ENCODE results near the gene CACNB4.

Gene CACNB4

DNA sequence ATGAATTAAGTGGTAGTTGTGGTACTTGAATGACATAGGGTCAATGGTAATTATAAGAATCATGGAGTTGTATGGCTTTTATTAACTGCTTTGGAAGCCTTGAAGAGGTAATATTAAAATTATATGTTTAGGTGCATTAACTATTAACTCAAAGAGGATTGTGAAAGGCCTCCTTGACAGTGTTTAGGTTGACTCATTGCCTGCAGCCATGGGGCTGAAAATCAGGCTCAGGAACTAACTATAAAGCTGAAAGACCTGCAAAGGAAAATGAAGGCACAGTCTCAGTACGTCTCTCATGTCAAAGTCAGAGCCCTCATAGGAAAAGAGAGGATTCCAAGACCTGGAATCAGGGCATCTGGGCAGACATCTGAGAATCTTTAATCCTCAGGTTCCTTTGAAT is 31.0 kb downstream of the CACNB4 start:
- Histone ChIP-seq H3K9me3 (ENCODE audit: control insufficient read depth, insufficient read depth, low read depth, low read length) (no peaks in the 10 kb centered on the region), H3K4me1 (ENCODE audit: control insufficient read depth, insufficient read depth, low read length) (no peaks in the 10 kb centered on the region), H3K27ac (ENCODE audit: low read depth, low read length) (no peak overlapping the region), H3K4me3 (ENCODE audit: low read depth, low read length) (no peak overlapping the region), H3K36me3 (ENCODE audit: control insufficient read depth, insufficient read depth, low read length) (no peaks in the 10 kb centered on the region), H3K9ac (ENCODE audit: low read length) (no peak overlapping the region), H3K27me3 (ENCODE audit: control insufficient read depth, insufficient read depth, low read length) (no peaks in the 10 kb centered on the region)

DNA sequence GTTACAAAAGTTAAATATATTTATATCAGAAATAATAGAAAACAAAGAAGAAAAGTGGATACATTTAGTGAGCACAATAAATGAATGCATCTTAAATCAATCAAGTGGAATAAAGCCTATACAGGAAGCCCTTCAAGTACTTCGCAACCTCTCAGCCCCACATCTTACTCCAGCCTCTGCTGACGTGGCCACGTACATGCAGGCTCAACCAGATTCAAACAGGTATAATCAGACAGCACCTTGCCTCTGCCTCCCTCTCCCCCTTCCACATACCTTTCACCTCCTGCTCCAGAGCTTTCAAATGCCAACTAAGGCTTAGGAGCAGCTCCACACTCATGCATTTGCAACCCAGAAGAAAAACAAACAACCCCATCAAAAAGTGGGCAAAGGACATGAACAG is 32.9 kb downstream of the CACNB4 start:
- H3K27me3 ChIP-seq (ENCODE audit: control insufficient read depth, insufficient read depth, low read length), result no peaks in the 10 kb centered on the region
- no peaks in the 10 kb centered on the region for H3K4me1 ChIP-seq (ENCODE audit: control insufficient read depth, insufficient read depth, low read length)
- H3K36me3 ChIP-seq (ENCODE audit: control insufficient read depth, insufficient read depth, low read length), result no peaks in the 10 kb centered on the region
- no peaks in the 10 kb centered on the region for H3K9me3 ChIP-seq (ENCODE audit: control insufficient read depth, insufficient read depth, low read depth, low read length)
- no peak overlapping the region for H3K9ac ChIP-seq (ENCODE audit: low read length)
- H3K27ac ChIP-seq (ENCODE audit: low read depth, low read length), result no peak overlapping the region
- H3K4me3 ChIP-seq (ENCODE audit: low read depth, low read length), result no peak overlapping the region

DNA sequence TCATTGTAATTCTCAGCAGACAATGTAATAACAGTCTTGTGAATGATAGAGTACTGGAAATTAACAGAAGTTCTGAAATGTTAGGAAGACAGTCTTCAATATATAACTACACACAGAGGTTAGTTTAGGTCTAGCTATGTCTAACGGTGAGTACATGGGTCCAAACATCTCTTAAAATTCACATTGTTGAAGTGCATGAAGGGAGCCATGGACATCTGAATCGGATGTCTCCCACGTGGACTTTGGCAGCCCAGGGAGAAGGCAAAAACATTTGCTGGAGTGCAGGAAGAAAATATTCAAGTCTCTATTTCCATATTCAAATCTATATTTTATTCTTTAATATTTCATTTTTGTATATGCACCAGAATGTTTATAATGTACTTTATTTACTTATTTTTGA is 34.8 kb downstream of the CACNB4 start:
- H3K4me1 ChIP-seq (ENCODE audit: control insufficient read depth, insufficient read depth, low read length), result no peaks in the 10 kb centered on the region
- H3K27ac ChIP-seq (ENCODE audit: low read depth, low read length), result no peak overlapping the region
- no peaks in the 10 kb centered on the region for H3K36me3 ChIP-seq (ENCODE audit: control insufficient read depth, insufficient read depth, low read length)
- H3K4me3 ChIP-seq (ENCODE audit: low read depth, low read length), result no peak overlapping the region
- H3K9me3 ChIP-seq (ENCODE audit: control insufficient read depth, insufficient read depth, low read depth, low read length), result peaks cover 7% of the 10 kb centered on the region
- no peaks in the 10 kb centered on the region for H3K27me3 ChIP-seq (ENCODE audit: control insufficient read depth, insufficient read depth, low read length)
- no peak overlapping the region for H3K9ac ChIP-seq (ENCODE audit: low read length)

DNA sequence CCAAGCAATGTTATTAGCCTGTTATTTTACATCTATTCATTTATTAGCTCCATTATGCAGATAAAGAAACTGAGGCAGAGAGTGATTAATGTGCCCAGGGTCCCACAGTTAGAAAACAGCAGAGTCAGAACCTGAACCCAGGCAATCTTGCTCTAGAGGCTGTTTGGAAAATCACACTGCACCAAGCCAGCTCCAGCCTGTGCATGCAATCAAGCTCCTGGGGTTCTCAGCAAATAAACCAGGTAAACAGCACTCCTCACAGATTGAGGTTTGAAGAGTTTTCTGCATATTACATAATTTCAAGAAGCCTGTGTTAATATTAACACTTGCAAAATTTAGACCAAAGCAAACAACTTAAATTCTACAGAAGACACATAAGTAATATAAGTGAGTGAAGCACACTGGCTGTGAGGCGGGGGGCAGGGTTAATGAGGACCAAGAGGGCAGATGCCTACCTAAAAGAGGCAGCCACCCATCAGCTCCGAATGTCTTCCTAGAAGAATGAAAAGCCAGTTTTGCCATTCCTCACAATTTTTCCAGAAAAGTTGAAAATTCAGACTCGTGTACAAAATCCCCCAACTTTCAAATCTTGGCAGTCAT is 35.4 kb downstream of the CACNB4 start:
- Histone ChIP-seq H3K4me1 (ENCODE audit: control insufficient read depth, insufficient read depth, low read length) (no peaks in the 10 kb centered on the region), H3K27me3 (ENCODE audit: control insufficient read depth, insufficient read depth, low read length) (no peaks in the 10 kb centered on the region), H3K4me3 (ENCODE audit: low read depth, low read length) (no peak overlapping the region), H3K9ac (ENCODE audit: low read length) (no peak overlapping the region), H3K9me3 (ENCODE audit: control insufficient read depth, insufficient read depth, low read depth, low read length) (peaks cover 12% of the 10 kb centered on the region), H3K36me3 (ENCODE audit: control insufficient read depth, insufficient read depth, low read length) (no peaks in the 10 kb centered on the region), H3K27ac (ENCODE audit: low read depth, low read length) (no peak overlapping the region)

DNA sequence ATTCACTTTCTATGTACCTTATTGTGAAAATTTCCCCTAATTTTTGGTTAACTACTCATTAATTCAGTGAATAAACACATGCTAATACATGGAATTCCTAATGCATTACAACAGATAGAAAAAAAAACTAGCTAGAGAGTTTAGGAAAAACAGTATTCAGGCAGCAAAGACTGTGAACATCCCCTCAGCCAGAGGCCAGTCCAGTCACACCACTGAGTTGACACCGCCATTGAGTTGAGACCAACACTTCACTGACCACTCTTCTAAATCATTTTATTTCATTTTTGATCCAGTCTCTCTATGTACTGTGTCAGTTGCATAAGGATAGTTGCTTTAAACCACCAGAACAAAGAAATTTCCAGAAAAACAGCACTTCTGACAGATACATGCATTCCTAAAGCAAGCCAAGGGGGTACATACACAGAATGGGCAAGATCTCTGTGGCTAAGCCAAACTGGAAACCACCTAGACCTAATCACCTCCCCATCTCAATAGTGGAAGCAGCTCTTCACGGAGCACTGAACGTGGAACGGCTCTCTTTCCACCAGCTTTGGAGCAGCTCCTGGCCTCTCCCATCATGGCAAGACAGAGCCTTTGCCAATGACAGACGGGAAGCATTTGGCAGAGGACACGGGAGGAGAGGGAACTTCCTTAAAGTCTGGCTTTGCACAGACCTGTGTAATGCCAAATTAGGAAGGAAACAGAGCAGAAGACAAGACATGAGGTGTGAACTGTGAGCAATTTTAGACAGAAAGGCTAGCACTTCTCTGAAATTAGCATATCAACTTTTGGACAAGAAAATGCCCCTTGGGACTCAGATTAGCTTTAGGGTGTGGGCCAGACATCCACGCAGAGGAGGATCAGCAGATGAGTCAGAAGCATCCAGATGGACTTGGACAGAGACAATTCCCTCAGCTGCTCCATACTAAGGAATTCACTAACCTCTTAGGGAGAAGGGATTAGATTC is 36.4 kb downstream of the CACNB4 start:
- H3K27me3 ChIP-seq (ENCODE audit: control insufficient read depth, insufficient read depth, low read length), result no peaks in the 10 kb centered on the region
- no peak overlapping the region for H3K9ac ChIP-seq (ENCODE audit: low read length)
- H3K27ac ChIP-seq (ENCODE audit: low read depth, low read length), result no peak overlapping the region
- no peaks in the 10 kb centered on the region for H3K36me3 ChIP-seq (ENCODE audit: control insufficient read depth, insufficient read depth, low read length)
- no peak overlapping the region for H3K4me3 ChIP-seq (ENCODE audit: low read depth, low read length)
- no peaks in the 10 kb centered on the region for H3K4me1 ChIP-seq (ENCODE audit: control insufficient read depth, insufficient read depth, low read length)
- H3K9me3 ChIP-seq (ENCODE audit: control insufficient read depth, insufficient read depth, low read depth, low read length), result peaks cover 22% of the 10 kb centered on the region

DNA sequence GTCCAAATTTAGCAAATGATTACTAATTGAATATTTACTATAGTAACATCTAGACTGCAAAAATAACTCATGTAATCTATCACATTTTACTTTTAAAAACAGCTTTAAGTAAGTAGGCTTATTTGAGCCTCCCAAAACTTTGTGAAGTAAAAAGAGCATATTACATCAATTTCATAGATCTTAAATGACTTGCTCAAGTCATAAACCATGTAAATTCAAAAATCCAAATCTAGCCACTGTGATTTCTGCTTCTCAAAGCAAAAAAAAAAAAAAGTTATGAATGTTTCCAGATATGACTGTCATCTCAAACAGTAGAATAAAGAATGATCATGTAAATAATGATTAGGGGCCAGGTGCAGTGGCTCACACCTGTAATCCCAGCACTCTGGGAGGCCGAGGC is 37.5 kb downstream of the CACNB4 start:
- Histone ChIP-seq H3K4me1 (ENCODE audit: control insufficient read depth, insufficient read depth, low read length) (no peaks in the 10 kb centered on the region), H3K4me3 (ENCODE audit: low read depth, low read length) (no peak overlapping the region), H3K27ac (ENCODE audit: low read depth, low read length) (no peak overlapping the region), H3K27me3 (ENCODE audit: control insufficient read depth, insufficient read depth, low read length) (no peaks in the 10 kb centered on the region), H3K36me3 (ENCODE audit: control insufficient read depth, insufficient read depth, low read length) (no peaks in the 10 kb centered on the region), H3K9ac (ENCODE audit: low read length) (no peak overlapping the region), H3K9me3 (ENCODE audit: control insufficient read depth, insufficient read depth, low read depth, low read length) (peaks cover 26% of the 10 kb centered on the region)

DNA sequence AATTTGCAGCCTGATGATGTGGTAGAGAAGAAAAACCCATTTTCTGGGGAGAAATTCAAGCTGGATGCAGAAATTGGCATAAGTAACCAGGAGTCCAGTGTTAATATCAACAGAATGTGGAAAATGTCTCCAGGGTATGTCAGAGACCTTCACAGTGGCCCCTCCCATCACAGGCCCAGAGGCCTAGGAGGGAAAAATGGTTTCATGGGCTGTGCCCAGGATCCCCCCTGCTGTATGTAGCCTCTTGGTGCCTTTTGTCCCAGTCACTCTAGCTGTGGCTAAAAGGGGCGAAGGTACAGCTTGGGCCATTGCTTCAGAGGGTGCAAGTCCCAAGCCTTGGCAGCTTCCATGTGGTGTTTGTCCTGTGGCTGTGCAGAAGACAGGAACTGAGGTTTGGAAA is 40.2 kb downstream of the CACNB4 start:
- Histone ChIP-seq H3K4me3 (ENCODE audit: low read depth, low read length) (no peak overlapping the region), H3K27me3 (ENCODE audit: control insufficient read depth, insufficient read depth, low read length) (no peaks in the 10 kb centered on the region), H3K27ac (ENCODE audit: low read depth, low read length) (no peak overlapping the region), H3K36me3 (ENCODE audit: control insufficient read depth, insufficient read depth, low read length) (no peaks in the 10 kb centered on the region), H3K9ac (ENCODE audit: low read length) (no peak overlapping the region), H3K4me1 (ENCODE audit: control insufficient read depth, insufficient read depth, low read length) (no peaks in the 10 kb centered on the region), H3K9me3 (ENCODE audit: control insufficient read depth, insufficient read depth, low read depth, low read length) (peaks cover 30% of the 10 kb centered on the region)

DNA sequence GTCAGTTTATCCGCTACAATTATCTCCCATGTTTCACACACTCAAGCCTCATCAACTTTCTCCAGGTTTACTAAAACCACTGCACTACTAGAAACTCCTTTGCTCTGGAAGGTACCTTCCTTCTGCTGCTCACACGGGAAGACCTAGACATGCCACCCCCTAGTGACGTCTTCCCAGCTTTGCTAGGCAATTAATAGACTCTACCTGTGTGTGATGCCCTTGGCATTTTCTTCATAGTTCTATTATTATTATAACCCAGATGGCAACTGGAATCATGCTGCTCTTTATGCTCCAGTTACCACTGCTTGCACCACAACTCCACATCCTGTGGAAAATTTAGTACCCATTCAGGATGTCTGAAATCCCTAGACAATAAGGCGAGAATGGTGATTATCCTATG is 42.4 kb downstream of the CACNB4 start:
- Histone ChIP-seq H3K36me3 (ENCODE audit: control insufficient read depth, insufficient read depth, low read length) (no peaks in the 10 kb centered on the region), H3K27ac (ENCODE audit: low read depth, low read length) (no peak overlapping the region), H3K9me3 (ENCODE audit: control insufficient read depth, insufficient read depth, low read depth, low read length) (peaks cover 30% of the 10 kb centered on the region), H3K4me1 (ENCODE audit: control insufficient read depth, insufficient read depth, low read length) (peaks cover 3% of the 10 kb centered on the region; the same call in 1 of the 2 replicates), H3K27me3 (ENCODE audit: control insufficient read depth, insufficient read depth, low read length) (no peaks in the 10 kb centered on the region), H3K4me3 (ENCODE audit: low read depth, low read length) (no peak overlapping the region), H3K9ac (ENCODE audit: low read length) (no peak overlapping the region)

DNA sequence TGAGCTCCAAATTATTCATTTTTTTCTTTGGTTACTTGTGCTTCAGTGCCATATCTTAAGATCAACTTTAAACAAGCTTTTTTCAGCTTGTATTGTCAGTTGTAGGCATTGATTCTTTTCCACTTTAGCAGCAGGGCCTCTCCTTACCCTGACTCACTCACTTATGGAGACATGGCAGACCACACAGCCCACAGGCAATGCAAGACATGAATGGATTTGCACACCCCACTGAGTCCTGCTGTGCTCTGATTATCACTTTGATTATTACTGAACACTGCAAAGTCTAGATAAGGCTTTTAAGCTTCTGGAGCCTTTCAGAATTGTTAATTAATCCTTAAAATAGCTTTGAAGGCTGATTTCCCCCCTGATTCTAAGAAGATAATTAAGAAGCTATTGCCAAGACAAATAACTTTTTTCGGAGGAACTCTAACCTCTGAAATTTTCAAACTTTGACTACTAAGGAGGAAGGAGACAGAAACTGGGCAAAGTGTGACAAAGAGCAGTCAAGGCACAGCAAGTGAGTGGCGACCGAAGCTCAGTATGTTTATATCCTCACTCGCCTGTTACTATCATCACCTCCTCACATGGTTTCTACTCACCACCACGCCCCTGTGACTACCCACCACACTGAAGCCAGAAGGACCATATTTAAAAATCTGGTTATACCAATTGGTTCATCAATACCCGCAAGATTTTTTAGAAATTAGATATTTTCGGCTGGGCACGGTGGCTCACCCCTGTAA is 43.3 kb downstream of the CACNB4 start:
- no peak overlapping the region for H3K9ac ChIP-seq (ENCODE audit: low read length)
- H3K27ac ChIP-seq (ENCODE audit: low read depth, low read length), result no peak overlapping the region
- peaks cover 11% of the 10 kb centered on the region; the same call in 1 of the 2 replicates for H3K4me1 ChIP-seq (ENCODE audit: control insufficient read depth, insufficient read depth, low read length)
- H3K36me3 ChIP-seq (ENCODE audit: control insufficient read depth, insufficient read depth, low read length), result no peaks in the 10 kb centered on the region
- H3K27me3 ChIP-seq (ENCODE audit: control insufficient read depth, insufficient read depth, low read length), result no peaks in the 10 kb centered on the region
- H3K4me3 ChIP-seq (ENCODE audit: low read depth, low read length), result no peak overlapping the region
- peaks cover 30% of the 10 kb centered on the region for H3K9me3 ChIP-seq (ENCODE audit: control insufficient read depth, insufficient read depth, low read depth, low read length)

DNA sequence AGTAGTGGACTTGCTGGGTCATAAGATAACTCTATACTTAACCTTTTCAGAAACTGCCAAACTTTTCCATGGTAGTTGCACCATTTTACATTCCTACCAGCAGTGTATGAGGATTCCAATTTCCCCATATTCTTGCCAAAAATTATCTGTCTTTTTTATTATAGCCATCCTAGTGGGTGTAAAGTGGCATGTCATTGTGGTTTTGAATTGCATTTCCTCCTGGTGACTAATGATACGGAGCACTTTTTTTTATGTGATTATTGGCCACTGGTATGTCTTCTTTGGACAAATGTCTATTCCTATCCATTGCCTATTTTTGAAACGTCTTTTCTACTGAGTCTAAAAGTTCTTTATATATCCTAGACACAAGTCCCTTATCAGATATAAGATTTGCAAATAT is 44.3 kb downstream of the CACNB4 start:
- no peak overlapping the region for H3K9ac ChIP-seq (ENCODE audit: low read length)
- no peak overlapping the region for H3K4me3 ChIP-seq (ENCODE audit: low read depth, low read length)
- H3K4me1 ChIP-seq (ENCODE audit: control insufficient read depth, insufficient read depth, low read length), result peaks cover 21% of the 10 kb centered on the region
- no peaks in the 10 kb centered on the region for H3K27me3 ChIP-seq (ENCODE audit: control insufficient read depth, insufficient read depth, low read length)
- H3K9me3 ChIP-seq (ENCODE audit: control insufficient read depth, insufficient read depth, low read depth, low read length), result peaks cover 29% of the 10 kb centered on the region
- no peaks in the 10 kb centered on the region for H3K36me3 ChIP-seq (ENCODE audit: control insufficient read depth, insufficient read depth, low read length)
- no peak overlapping the region for H3K27ac ChIP-seq (ENCODE audit: low read depth, low read length)

DNA sequence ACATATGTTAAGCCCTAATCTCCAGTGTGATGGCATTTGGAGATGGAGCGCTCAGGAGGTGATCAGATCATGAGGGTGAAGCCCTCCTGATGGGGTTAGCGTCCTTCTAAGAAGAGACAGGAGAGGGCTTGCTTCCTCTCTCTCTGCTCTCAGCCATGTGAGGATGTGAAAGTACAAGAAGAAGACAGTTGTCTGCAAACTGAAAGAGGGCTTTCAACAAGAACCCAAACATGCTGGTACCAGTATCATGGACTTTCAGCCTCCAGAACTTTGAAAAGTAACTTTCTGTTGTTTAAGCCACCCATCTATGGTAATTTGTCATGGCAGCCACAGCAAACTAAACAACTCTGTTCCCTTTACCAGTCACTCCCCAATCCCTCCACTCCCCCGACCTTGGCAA is 47.4 kb downstream of the CACNB4 start:
- Histone ChIP-seq H3K4me1 (ENCODE audit: control insufficient read depth, insufficient read depth, low read length) (peaks cover 25% of the 10 kb centered on the region), H3K4me3 (ENCODE audit: low read depth, low read length) (no peak overlapping the region), H3K36me3 (ENCODE audit: control insufficient read depth, insufficient read depth, low read length) (no peaks in the 10 kb centered on the region), H3K9ac (ENCODE audit: low read length) (no peak overlapping the region), H3K27me3 (ENCODE audit: control insufficient read depth, insufficient read depth, low read length) (no peaks in the 10 kb centered on the region), H3K9me3 (ENCODE audit: control insufficient read depth, insufficient read depth, low read depth, low read length) (0 out of 2 replicates have a peak, but pooled peaks cover 3% of the 10 kb centered on the region), H3K27ac (ENCODE audit: low read depth, low read length) (no peak overlapping the region)
